ENCODE measurements around the gene TBC1D24. TPM values are rescaled to one million over a fixed set of nuclear protein-coding genes. Genes with fewer than 3 reads are reported as not detected.
"Not testable (repeated sequence)": the region's sequence is repeated elsewhere in the genome, so short reads cannot be mapped to it uniquely, and the experiment has no call there.

Gene TBC1D24
- total RNA-seq, 1 donor from 2014 or later, result 43.7 TPM

DNA sequence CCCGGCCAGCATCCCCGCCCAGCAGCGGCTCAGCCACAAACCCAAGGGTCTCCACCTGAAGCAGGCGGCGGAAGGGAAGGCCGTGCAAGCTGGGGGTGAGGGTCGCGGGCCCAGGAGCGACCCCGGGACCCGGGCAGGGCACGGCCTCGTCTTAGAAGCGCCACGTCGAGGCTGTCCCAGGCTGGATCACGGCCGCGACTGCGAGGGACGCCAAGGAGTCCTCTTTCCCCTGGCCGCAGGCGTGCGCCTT, 46.2 kb upstream of the TBC1D24 start:
- intact Hi-C loops (cut with DNase I), result no loop called here

GRCh38 chr16:2429034-2429770, 45.7 kb upstream of the TBC1D24 start, which contains the start of gene CCNF:
TSS of gene CCNF (plus strand) at chr16:2429447. CDS start at chr16:2429482, 35 bp downstream.
- DNase-seq (peak; percentile 99), ATAC-seq (peak; percentile 98)
- Histone ChIP-seq H3K36me3 (no peaks in the 10 kb centered on the region), H3K4me3 (peak within 1 kb of the TSS; percentile 82), H3K9me3 (no peaks in the 10 kb centered on the region), H3K4me1 (peaks cover 13% of the 10 kb centered on the region), H3K27ac (peak within 1 kb of the TSS; percentile 60), H3K27me3 (no peaks in the 10 kb centered on the region)
- intact Hi-C loops (cut with DNase I), result no loop called here
- TF ChIP-seq, protein P1, sequence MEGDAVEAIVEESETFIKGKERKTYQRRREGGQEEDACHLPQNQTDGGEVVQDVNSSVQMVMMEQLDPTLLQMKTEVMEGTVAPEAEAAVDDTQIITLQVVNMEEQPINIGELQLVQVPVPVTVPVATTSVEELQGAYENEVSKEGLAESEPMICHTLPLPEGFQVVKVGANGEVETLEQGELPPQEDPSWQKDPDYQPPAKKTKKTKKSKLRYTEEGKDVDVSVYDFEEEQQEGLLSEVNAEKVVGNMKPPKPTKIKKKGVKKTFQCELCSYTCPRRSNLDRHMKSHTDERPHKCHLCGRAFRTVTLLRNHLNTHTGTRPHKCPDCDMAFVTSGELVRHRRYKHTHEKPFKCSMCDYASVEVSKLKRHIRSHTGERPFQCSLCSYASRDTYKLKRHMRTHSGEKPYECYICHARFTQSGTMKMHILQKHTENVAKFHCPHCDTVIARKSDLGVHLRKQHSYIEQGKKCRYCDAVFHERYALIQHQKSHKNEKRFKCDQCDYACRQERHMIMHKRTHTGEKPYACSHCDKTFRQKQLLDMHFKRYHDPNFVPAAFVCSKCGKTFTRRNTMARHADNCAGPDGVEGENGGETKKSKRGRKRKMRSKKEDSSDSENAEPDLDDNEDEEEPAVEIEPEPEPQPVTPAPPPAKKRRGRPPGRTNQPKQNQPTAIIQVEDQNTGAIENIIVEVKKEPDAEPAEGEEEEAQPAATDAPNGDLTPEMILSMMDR (IDR thresholded peaks at IDR 0.05), result no peak

More for the DNA sequence above, 46.2 kb upstream of the TBC1D24 start:
- ATAC-seq (peak; percentile 54), DNase-seq (no peak)
- Histone ChIP-seq H3K9me3 (no peaks in the 10 kb centered on the region), H3K27me3 (no peaks in the 10 kb centered on the region), H3K4me3 (peak overlapping the region; percentile 82), H3K4me1 (peaks cover 13% of the 10 kb centered on the region), H3K36me3 (no peaks in the 10 kb centered on the region), H3K27ac (peak overlapping the region; percentile 60)
- TF ChIP-seq, protein P1 (IDR thresholded peaks at IDR 0.05), result no peak

DNA sequence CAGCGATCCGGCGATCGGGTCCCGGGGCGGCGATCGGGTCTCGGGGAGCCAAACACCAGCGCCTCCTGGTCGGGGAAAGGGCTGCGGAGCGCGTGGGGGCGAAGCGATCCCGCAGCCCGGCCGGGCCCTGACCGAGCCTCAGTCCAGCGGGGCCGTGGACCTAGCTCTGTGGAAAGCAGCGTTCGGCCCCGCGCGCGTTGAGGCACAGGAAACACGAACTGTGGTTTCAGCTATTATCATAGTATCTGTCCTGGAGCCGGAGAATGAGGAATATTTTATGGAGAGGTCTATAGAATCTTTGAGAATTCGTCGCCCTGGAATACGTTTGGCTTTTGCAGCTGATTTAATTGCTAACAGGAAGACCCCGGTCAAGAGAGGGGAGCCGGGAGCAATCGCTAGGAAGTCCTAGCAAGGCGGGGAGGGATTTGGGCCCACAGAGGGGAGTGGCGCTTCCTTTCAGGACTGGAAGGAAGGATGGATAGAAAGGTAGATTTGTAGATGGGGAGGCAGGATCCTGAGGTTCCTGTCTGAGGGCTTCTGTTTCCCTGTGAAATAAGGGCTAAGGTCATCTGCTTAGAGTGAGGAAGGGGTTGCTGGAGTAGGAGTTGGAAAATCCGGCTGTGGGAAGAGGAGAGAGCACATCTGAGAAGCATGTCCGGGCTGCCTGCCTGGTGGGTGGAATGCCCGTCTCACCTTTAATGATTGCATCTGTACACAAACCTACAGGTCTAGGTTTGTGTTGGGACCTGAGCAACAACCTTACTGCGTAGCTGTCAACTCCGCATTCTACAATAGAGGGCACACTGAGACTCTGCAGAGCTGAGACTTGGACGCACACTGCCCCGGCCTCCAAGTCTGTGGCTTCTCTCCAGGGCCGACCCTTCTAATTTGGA, 44.9 kb upstream of the TBC1D24 start:
- peak; percentile 0 for ATAC-seq
- H3K4me3 ChIP-seq, result peak overlapping the region; percentile 79
- intact Hi-C loops (cut with DNase I), result no loop called here

DNA sequence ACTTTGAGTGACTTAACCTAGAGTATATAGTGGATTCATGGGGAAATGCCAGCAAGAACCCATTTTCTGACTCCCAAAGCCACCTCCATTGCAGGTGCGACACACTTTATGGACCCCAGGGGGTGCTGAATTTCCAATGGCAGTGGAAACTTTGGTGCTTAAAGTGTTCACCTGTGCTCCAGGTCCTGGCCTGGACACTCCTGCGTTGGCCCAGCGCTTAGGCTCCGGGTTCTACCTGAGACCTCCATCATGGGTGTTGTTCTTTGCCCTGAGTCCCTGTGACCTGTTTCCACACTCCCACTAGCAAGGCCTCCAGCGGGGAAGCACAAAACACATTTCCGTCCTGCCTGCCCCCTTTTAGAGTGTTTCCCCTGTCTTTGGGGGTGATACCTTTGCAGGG, 42.6 kb upstream of the TBC1D24 start:
- Histone ChIP-seq H3K4me1 (peaks cover 13% of the 10 kb centered on the region), H3K9me3 (no peaks in the 10 kb centered on the region), H3K27ac (no peak overlapping the region), H3K27me3 (no peaks in the 10 kb centered on the region), H3K4me3 (no peak overlapping the region), H3K36me3 (peaks cover 4% of the 10 kb centered on the region)
- ATAC-seq (no peak), DNase-seq (peak; percentile 49)
- TF ChIP-seq, protein P1 (IDR thresholded peaks at IDR 0.05), result no peak
- intact Hi-C loops (cut with DNase I), result no loop called here

More for the DNA sequence above, 44.9 kb upstream of the TBC1D24 start:
- Histone ChIP-seq H3K4me1 (peaks cover 13% of the 10 kb centered on the region), H3K9me3 (no peaks in the 10 kb centered on the region), H3K36me3 (no peaks in the 10 kb centered on the region), H3K27me3 (no peaks in the 10 kb centered on the region), H3K27ac (peak overlapping the region; percentile 14)
- DNase-seq, result no peak
- TF ChIP-seq, protein P1 (IDR thresholded peaks at IDR 0.05), result no peak

DNA sequence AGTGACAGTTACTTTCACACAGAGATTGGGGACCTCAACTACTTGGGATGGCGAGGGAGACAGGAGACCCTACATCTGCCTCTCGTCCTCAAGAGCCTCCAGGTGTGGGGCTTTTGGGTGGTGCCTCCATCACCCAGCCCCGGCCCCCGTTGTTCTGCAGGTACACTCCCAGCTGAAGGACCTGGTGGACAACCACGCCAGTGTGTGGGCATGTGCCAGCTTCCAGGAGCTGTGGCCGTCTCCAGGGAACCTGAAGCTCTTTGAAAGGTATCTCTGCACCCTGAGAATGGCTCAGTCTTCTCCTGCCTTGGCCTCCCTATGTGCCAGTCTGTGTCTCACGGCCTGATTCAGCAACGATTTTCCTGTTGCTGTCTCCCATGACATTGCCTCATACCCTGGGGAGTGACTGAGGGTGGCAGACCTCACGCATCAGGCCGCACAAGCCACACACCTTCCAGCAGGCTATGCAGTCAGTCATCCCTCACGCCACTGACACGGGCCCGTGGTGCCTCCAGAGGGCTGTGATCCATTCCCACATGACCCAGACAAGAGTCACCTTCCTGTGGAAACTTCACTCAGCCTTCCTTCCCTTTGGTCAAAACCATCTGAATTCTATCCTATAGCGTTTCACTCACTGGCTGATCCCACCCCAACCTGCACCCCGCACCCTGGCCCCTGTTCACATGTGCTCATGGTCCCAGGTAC, 42.0 kb upstream of the TBC1D24 start:
- no peaks in the 10 kb centered on the region for H3K27me3 ChIP-seq
- intact Hi-C loops (cut with DNase I), result no loop called here
- TF ChIP-seq, protein P1 (IDR thresholded peaks at IDR 0.05), result no peak
- peaks cover 4% of the 10 kb centered on the region for H3K36me3 ChIP-seq
- no peak overlapping the region for H3K4me3 ChIP-seq
- H3K27ac ChIP-seq, result no peak overlapping the region
- H3K4me1 ChIP-seq, result peaks cover 13% of the 10 kb centered on the region
- H3K9me3 ChIP-seq, result no peaks in the 10 kb centered on the region
- peak; percentile 43 for DNase-seq
- no peak for ATAC-seq

DNA sequence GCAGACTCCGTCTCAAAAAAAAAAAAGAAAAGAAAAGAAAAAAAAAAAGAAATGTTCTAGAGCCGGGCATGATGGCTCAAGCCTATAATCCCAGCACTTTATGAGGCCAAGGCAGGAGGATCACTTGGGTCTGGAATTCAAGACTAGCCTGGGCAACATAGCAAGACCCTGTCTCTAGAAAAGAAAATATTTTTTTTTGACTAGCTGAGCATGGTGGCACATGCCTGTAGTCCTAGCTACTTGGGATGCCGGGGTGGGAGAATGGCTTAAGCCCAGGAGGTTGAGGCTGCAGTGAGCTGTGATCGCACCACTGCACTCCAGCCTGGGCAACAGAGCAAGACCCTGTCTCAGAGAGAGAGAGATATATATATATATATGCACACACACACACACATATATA, 39.7 kb upstream of the TBC1D24 start:
- H3K4me3 ChIP-seq; H3K4me1 ChIP-seq; H3K27ac ChIP-seq; ATAC-seq; H3K9me3 ChIP-seq; H3K36me3 ChIP-seq; intact Hi-C loops (cut with DNase I); H3K27me3 ChIP-seq: not testable (repeated sequence)
- peak; percentile 5 for DNase-seq

All from upper lobe of right lung (tissue), 1 donor.